Peyer's patch (tissue), 4 donors: ENCODE results near the gene SCARB1. TPM values are rescaled to one million over a fixed set of nuclear protein-coding genes. Genes with fewer than 3 reads are reported as not detected.

Experiments
- DNase-seq, 3 donors: peaks; one replicate each; pipeline ENCODE4 v3.0.0-alpha.2; 2017 to 2019
- H3K27ac ChIP-seq, 4 donors: fragments of 200-600 bp; sonication (generic); one replicate each; pipeline ENCODE4 v1.5.1; 2016 to 2019
- H3K27me3 ChIP-seq, 2 donors: fragments of 200-600 bp; sonication (generic); one replicate each; pipeline ENCODE4 v1.5.1; 2019
- H3K36me3 ChIP-seq, 3 donors: fragments of 200-600 bp; sonication (generic); one replicate each; pipeline ENCODE4 v1.5.1; 2016 to 2019
- H3K4me1 ChIP-seq, 4 donors: fragments of 200-600 bp; sonication (generic); one replicate each; pipeline ENCODE4 v1.5.1; 2016 to 2019
- H3K4me3 ChIP-seq, 4 donors: fragments of 200-600 bp; sonication (generic); 1 replicate in 3 of 4; 2 replicates in 1 of 4; pipeline ENCODE4 v1.5.1; 2016 to 2019; ENCODE audit warnings: mild to moderate bottlenecking in 1 of 4
- H3K9me3 ChIP-seq, 4 donors: fragments of 200-600 bp; sonication (generic); one replicate each; pipeline ENCODE4 v1.5.1; 2016 to 2019; ENCODE audit warnings: mild to moderate bottlenecking in 1 of 4
- CTCF ChIP-seq, 6 experiments: fragments of 450-650 bp in 4 of 6; fragments of 200-600 bp in 2 of 6; sonication (generic) in 1 of 6; IDR thresholded peaks; one replicate each; pipeline ENCODE4 v1.5.1; 2017 to 2019; ENCODE audit warnings: antibody characterized with exemption in 6 of 6, mild to moderate bottlenecking in 3 of 6, moderate library complexity in 1 of 6
- POLR2A ChIP-seq, 2 donors: fragments of 450-650 bp; IDR thresholded peaks; one replicate each; pipeline ENCODE4 v1.5.1; 2017; ENCODE audit warnings: antibody characterized with exemption in 2 of 2, mild to moderate bottlenecking in 2 of 2, moderate library complexity in 2 of 2
- total RNA-seq, 4 donors: library from RNA; depleted of rRNA; stranded (reverse); fragments of >200 nt; gene quantifications; one replicate each; pipeline ENCODE4 v1.1.0, GENCODE V29; 2016

The SCARB1 gene
- total RNA-seq, 4 donors from 2014 or later, result 14.9 to 214 (median 64.6) TPM

GRCh38 chr12:124750149-124750656 is 113.5 kb downstream of the SCARB1 start:
- Histone ChIP-seq H3K4me3 (no peak overlapping the region), H3K36me3 (no peaks in the 10 kb centered on the region), H3K4me1 (peaks cover 0 to 39% (median 5%) of the 10 kb centered on the region in 4 donors), H3K27ac (no peak overlapping the region), H3K9me3 (no peaks in the 10 kb centered on the region), H3K27me3 (no peaks in the 10 kb centered on the region)
- no peak for TF ChIP-seq CTCF (IDR thresholded peaks at IDR 0.05)
- TF ChIP-seq POLR2A (IDR thresholded peaks at IDR 0.05), result no peak
- no peak for DNase-seq

DNA sequence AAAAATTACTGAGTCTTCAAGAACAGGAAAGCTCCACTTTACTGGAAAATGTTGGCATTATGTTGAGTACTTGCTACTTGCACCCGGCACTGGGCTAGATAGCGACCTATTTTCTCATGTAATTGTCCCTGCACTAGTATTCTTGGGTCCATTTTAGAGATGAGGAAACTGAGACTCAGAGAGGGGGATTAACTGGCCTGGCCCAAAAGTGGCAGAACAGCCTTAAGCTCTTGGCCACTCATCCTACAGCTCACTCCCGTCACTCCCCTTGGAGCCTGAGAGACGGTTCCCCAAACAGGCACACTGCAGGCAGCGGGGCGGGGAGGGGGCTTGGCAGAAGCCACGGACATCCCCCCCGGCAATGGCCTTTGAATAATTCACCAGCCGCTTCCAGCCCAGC is 113.9 kb downstream of the SCARB1 start:
- TF ChIP-seq POLR2A (IDR thresholded peaks at IDR 0.05) (no peak), CTCF (IDR thresholded peaks at IDR 0.05) (no peak)
- DNase-seq, result no peak
- Histone ChIP-seq H3K9me3 (no peaks in the 10 kb centered on the region), H3K4me1 (peaks cover 0 to 36% (median 5%) of the 10 kb centered on the region in 4 donors), H3K36me3 (no peaks in the 10 kb centered on the region), H3K27me3 (no peaks in the 10 kb centered on the region), H3K4me3 (no peak overlapping the region), H3K27ac (no peak overlapping the region)

GRCh38 chr12:124747426-124748161 is 116.1 kb downstream of the SCARB1 start:
- peak overlapping the region in 2 of 4 donors; percentile 16 to 85 for H3K27ac ChIP-seq
- H3K4me1 ChIP-seq, result peaks cover 0 to 31% (median 5%) of the 10 kb centered on the region in 4 donors
- no peaks in the 10 kb centered on the region for H3K9me3 ChIP-seq
- H3K4me3 ChIP-seq, result no peak overlapping the region
- no peaks in the 10 kb centered on the region for H3K27me3 ChIP-seq
- no peaks in the 10 kb centered on the region for H3K36me3 ChIP-seq
- TF ChIP-seq POLR2A (IDR thresholded peaks at IDR 0.05), result no peak
- TF ChIP-seq CTCF (IDR thresholded peaks at IDR 0.05), result no peak
- DNase-seq, result no peak

GRCh38 chr12:124746649-124747425 is 116.8 kb downstream of the SCARB1 start:
- Histone ChIP-seq H3K27me3 (no peaks in the 10 kb centered on the region), H3K4me3 (no peak overlapping the region), H3K36me3 (no peaks in the 10 kb centered on the region), H3K9me3 (no peaks in the 10 kb centered on the region), H3K4me1 (peaks cover 0 to 31% (median 5%) of the 10 kb centered on the region in 4 donors), H3K27ac (peak overlapping the region in 3 of 4 donors; percentile 52 to 85 (median 70))
- no peak for TF ChIP-seq POLR2A (IDR thresholded peaks at IDR 0.05)
- no peak for TF ChIP-seq CTCF (IDR thresholded peaks at IDR 0.05)
- DNase-seq, result no peak

- Histone ChIP-seq H3K27me3 (no peaks in the 10 kb centered on the region), H3K4me3 (peak overlapping the region in 1 of 4 donors; percentile 8), H3K36me3 (no peaks in the 10 kb centered on the region), H3K9me3 (no peaks in the 10 kb centered on the region), H3K4me1 (peaks cover 0 to 31% (median 5%) of the 10 kb centered on the region in 4 donors), H3K27ac (peak overlapping the region; percentile 42 to 85 (median 61))
- TF ChIP-seq CTCF (IDR thresholded peaks at IDR 0.05) (no peak), POLR2A (IDR thresholded peaks at IDR 0.05) (no peak)
- DNase-seq, result peak; percentile 45 to 86 (median 80)
Measured at GRCh38 chr12:124745891-124746570, 117.6 kb downstream of the SCARB1 start.
